GM20000 (cell line): ENCODE data around the gene CCDC92B.
"Not testable (repeated sequence)": the region's sequence is repeated elsewhere in the genome, so short reads cannot be mapped to it uniquely, and the experiment has no call there.

ENCODE experiments used
- DNase-seq: peaks from one replicate; pipeline ENCODE4 v3.0.0; 2012; ENCODE audit warnings: low spot score
- CTCF ChIP-seq: IDR thresholded peaks from 2 replicates; pipeline ENCODE4 v1.5.1; 2012; ENCODE audit warnings: mild to moderate bottlenecking, control low read depth; ENCODE audit errors: extremely low read depth, missing control alignments

CCDC92B gene

GRCh38 chr17:2795441-2796163, 46.1 kb upstream of the CCDC92B start:
- TF ChIP-seq CTCF, result no peak

DNA sequence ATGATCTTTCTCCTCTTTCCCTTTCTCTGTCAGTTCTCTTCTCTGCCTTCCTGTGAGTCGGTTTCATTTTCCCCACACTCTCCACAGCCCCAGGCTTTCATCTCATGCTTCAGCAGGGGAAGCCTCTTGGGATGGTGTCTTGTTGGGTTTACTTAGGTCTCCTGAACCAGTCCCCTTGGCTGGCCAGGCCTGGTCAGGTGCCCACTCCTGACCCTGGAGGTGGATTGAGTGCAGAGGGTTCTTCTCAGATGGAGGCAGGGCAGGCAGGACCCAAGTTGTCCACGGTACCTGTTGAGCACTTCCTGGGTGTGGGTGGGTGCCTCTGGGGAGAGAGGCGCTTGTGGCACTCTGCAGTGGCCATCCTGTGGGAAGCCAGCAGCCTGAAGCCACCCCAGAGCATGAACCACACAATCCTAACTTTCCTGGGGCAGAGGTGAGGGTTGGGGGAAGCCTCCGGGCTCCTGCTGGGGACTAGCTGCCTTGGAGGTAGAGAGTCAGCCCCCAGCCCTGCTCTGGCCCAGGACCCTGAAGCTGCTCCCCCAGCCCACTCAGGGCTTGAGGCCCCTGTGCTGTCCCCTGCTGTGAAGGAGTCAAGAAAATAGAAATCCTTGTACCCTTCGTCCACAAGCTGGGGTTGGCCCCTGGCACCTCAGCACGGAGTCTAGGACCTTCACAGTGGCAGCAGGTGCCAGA, 44.8 kb upstream of the CCDC92B start:
- no peak for TF ChIP-seq CTCF
- DNase-seq, result no peak

More at GRCh38 chr17:2795441-2796163, 46.1 kb upstream of the CCDC92B start:
- no peak for DNase-seq

- TF ChIP-seq CTCF, result no peak
These were observed 43.1 kb upstream of the CCDC92B start for GRCh38 chr17:2792366-2793169.

DNA sequence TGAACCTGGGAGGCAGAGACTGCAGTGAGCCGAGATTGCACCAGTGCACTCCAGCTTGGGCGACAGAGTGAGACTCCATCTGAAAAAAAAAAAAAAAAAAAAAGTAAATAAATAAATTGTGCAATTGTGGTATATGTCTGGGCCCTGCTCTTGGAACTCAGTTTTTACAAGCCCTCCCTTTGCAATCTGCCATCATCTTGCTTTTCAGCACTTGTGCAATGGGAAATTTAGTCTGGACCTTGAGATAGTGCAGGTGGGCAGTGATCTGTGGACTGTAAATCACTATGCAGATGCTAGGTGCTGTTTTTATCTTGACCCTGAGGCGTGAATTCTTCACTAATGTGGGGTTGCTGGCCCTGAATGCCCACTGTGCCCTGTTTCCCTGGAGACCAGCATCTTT, 40.2 kb upstream of the CCDC92B start:
- no peak for TF ChIP-seq CTCF
- DNase-seq, result no peak

More at GRCh38 chr17:2792366-2793169, 43.1 kb upstream of the CCDC92B start:
- DNase-seq, result no peak

GRCh38 chr17:2786176-2786881, 36.9 kb upstream of the CCDC92B start:
- peak; percentile 90 for DNase-seq
- peak; percentile 79 for TF ChIP-seq CTCF

GRCh38 chr17:2785376-2785775, 35.9 kb upstream of the CCDC92B start:
- not testable (repeated sequence) for DNase-seq

- no peak for TF ChIP-seq CTCF
- DNase-seq, result no peak
These were observed 35.4 kb upstream of the CCDC92B start for GRCh38 chr17:2784864-2785263.
